Rectal smooth muscle tissue (tissue), 1 donor: ENCODE measurements around the gene IFNGR2.
"Not testable (repeated sequence)": the region's sequence is repeated elsewhere in the genome, so short reads cannot be mapped to it uniquely, and the experiment has no call there.

ENCODE experiments used
- H3K27ac ChIP-seq: one replicate; pipeline ENCODE4 v1.7.0; 2013; ENCODE audit warnings: low read depth, low read length, inconsistent platforms
- H3K27me3 ChIP-seq: one replicate; pipeline ENCODE4 v1.7.0; 2013; ENCODE audit warnings: low read length; ENCODE audit not compliant: control insufficient read depth, insufficient read depth
- H3K36me3 ChIP-seq: one replicate; pipeline ENCODE4 v1.7.0; 2013; ENCODE audit warnings: low read length; ENCODE audit not compliant: control insufficient read depth, insufficient read depth
- H3K4me1 ChIP-seq: one replicate; pipeline ENCODE4 v1.7.0; 2013; ENCODE audit warnings: low read length; ENCODE audit not compliant: control insufficient read depth, insufficient read depth
- H3K4me3 ChIP-seq: one replicate; pipeline ENCODE4 v1.7.0; 2013; ENCODE audit warnings: low read length
- H3K9ac ChIP-seq: one replicate; pipeline ENCODE4 v1.7.0; 2013; ENCODE audit warnings: low read length

IFNGR2 gene

DNA sequence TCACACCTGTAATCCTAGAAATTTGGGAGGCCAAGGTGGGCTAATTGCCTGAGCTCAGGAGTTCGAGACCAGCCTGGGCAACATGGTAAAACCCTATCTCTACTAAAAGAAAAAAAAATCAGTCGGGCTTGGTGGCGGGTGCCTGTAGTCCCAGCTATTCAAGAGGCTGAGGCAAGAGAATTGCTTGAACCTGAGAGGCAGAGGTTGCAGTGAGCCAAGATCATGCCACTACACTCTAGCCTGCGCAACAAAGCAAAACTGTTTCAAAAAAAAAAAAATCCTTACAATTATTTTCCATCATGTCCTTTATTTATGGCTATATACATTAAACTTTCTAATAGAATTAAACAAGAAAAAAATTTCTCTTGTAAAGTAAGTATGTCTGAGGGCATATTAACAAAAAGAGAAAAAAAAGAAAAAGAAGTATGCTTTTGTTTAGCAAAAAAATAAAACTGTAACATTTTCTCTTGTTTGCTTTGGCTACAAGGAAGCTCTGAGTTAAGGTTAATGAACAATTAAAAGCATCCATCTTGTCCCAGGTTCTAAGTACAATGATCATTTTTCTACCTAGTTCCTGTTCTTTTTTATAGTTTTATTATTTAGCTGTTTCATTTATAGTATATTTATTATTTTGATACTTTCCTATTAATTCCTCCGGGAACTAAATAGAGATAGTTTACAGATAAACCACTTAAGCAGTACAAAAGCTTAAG lies 58.5 kb downstream of the IFNGR2 start:
- Histone ChIP-seq H3K27me3 (no peaks in the 10 kb centered on the region), H3K9ac (no peak overlapping the region), H3K36me3 (peaks cover 6% of the 10 kb centered on the region), H3K4me1 (no peaks in the 10 kb centered on the region), H3K4me3 (no peak overlapping the region), H3K27ac (no peak overlapping the region)

DNA sequence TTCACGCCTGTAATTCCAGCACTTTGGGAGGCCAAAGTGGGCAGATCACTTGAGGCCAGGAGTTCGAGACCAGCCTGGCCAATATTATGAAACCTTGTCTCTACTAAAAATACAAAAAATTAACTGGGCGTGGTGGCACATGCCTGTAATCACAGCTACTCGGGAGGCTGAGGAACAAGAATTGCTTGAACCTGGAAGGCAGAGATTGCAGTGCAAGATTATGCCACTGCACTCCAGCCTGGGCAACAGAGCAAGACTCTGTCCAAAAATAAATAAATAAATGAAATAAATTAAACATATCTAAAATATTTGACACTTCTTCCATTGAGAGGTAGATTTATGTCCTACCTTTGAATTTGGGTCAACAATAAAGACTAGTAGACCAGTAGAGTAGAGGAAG lies 66.0 kb downstream of the IFNGR2 start:
- H3K27me3 ChIP-seq, H3K36me3 ChIP-seq, H3K27ac ChIP-seq, H3K4me1 ChIP-seq, H3K4me3 ChIP-seq, H3K9ac ChIP-seq: not testable (repeated sequence)

DNA sequence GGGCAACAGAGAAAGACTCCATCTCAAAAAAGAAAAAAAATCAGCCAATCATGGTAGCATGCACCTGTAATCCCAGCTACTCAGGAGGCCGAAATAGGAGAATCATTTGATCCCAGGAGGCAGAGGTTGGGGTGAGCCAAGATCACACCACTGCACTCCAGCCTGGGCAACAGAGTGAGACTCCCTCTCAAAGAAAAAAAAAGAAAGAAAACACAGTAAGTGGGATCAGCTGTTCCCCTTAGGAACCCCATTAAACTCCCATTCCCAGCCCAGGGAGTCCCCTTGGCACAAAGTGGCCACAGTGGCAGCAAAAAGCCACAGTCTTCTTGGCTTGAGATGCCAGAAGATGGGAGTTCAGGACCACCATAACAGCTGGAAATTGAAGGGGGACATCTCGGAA lies 67.5 kb downstream of the IFNGR2 start:
- H3K27ac ChIP-seq, result no peak overlapping the region
- H3K36me3 ChIP-seq, result no peaks in the 10 kb centered on the region
- H3K4me1 ChIP-seq, result no peaks in the 10 kb centered on the region
- H3K9ac ChIP-seq, result no peak overlapping the region
- H3K4me3 ChIP-seq, result no peak overlapping the region
- no peaks in the 10 kb centered on the region for H3K27me3 ChIP-seq

DNA sequence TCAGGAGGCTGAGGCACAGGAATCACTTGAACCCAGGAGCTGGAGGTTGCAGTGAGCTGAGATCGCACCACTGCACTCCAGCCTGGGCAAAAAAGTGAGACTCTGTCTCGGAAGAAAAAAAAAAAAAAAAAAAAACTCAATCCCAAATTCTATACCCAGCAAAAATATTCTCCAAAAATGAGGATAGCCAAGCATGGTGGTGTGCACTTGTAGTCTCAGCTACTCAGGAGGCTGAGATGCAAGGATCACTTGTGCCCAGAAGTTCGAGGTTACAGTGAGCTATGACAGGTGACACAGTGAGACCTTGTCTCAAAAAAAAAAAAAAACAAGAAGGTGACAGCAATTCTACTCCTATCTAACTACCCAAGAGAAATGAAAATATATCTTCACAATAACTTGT lies 70.1 kb downstream of the IFNGR2 start:
- H3K36me3 ChIP-seq, result no peaks in the 10 kb centered on the region
- peaks cover 3% of the 10 kb centered on the region for H3K4me1 ChIP-seq
- no peak overlapping the region for H3K27ac ChIP-seq
- no peaks in the 10 kb centered on the region for H3K27me3 ChIP-seq
- H3K4me3 ChIP-seq, result no peak overlapping the region
- H3K9ac ChIP-seq, result no peak overlapping the region

DNA sequence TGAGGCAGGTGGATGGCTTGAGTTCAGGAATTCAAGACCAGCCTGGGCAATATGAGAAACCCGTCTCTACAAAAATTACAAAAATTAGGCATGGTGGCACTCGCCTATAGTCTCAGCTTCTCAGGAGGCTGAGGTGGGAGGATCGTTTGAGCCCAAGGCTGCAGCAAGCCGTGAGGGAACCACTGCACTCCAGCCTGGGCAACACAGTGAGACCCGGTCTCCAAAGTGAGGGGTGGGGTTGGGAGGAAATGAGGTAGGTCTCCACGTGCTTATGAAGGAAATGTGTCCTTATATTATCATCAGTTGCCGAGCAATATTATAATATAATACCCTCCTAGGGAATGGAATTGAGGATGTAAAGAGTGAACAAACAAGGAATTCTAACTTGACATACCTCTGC lies 73.9 kb downstream of the IFNGR2 start:
- H3K36me3 ChIP-seq, result no peaks in the 10 kb centered on the region
- H3K4me1 ChIP-seq, result peaks cover 5% of the 10 kb centered on the region
- no peak overlapping the region for H3K4me3 ChIP-seq
- H3K27me3 ChIP-seq, result no peaks in the 10 kb centered on the region
- no peak overlapping the region for H3K27ac ChIP-seq
- H3K9ac ChIP-seq, result no peak overlapping the region

DNA sequence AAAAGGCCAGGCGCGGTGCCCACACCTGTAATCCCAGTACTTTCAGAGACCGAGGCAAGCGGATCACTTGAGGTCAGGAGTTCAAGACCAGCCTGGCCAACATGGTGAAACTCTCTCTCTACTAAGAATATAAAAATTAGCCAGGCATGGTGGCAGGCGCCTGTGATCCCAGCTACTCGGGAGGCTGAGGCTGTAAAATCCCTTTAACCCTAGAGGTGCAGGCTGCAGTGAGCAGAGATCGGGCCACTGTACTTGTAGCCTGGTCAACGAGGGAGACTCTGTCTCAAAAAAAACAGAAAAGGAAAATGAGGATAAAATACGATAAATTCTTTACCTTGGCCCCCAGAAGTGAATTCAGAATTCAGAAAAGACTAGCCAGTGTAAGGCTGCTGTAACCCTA lies 75.0 kb downstream of the IFNGR2 start:
- no peak overlapping the region for H3K9ac ChIP-seq
- peaks cover 5% of the 10 kb centered on the region for H3K4me1 ChIP-seq
- no peaks in the 10 kb centered on the region for H3K36me3 ChIP-seq
- peak overlapping the region; percentile 89 for H3K4me3 ChIP-seq
- no peaks in the 10 kb centered on the region for H3K27me3 ChIP-seq
- peak overlapping the region; percentile 90 for H3K27ac ChIP-seq

DNA sequence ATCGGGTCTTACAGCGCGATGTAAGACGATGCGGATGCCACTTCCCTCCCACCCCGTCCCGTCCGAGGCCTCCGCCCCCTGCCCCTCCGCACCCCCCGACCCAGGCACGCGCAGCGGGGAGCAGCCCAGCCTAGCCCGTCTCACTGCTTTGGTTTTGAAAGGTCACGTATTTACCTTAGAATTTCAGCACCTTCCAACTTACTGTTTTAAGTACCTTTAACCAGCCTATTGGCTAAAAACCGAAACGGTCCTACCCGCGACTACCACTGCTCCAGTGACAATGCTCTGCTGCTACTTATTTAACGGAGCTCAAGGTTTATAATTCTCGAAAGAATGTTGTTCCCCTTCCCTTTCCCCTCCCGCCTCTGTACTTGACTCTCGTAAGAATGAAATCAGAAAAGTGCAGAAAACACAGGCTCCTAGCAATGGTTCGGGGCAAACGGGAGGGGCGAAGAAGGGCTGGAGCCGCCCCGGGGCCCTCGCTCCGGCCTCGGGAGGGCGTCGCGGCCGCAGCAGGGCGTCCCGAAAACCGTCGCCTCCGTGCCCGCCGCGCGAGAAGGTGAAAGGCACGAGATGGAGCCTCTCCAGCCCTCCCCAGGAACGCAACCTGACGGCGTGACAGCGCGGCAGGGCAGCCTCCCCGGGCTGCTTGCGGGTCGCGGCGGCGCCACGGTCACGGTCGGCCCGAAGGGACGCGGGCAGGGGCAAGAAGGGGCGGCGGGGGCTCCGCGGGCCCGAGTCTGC lies 75.9 kb downstream of the IFNGR2 start:
- H3K36me3 ChIP-seq, result no peaks in the 10 kb centered on the region
- H3K27me3 ChIP-seq, result no peaks in the 10 kb centered on the region
- peak overlapping the region; percentile 57 for H3K9ac ChIP-seq
- H3K27ac ChIP-seq, result peak overlapping the region; percentile 90
- H3K4me3 ChIP-seq, result peak overlapping the region; percentile 89
- H3K4me1 ChIP-seq, result peaks cover 5% of the 10 kb centered on the region

DNA sequence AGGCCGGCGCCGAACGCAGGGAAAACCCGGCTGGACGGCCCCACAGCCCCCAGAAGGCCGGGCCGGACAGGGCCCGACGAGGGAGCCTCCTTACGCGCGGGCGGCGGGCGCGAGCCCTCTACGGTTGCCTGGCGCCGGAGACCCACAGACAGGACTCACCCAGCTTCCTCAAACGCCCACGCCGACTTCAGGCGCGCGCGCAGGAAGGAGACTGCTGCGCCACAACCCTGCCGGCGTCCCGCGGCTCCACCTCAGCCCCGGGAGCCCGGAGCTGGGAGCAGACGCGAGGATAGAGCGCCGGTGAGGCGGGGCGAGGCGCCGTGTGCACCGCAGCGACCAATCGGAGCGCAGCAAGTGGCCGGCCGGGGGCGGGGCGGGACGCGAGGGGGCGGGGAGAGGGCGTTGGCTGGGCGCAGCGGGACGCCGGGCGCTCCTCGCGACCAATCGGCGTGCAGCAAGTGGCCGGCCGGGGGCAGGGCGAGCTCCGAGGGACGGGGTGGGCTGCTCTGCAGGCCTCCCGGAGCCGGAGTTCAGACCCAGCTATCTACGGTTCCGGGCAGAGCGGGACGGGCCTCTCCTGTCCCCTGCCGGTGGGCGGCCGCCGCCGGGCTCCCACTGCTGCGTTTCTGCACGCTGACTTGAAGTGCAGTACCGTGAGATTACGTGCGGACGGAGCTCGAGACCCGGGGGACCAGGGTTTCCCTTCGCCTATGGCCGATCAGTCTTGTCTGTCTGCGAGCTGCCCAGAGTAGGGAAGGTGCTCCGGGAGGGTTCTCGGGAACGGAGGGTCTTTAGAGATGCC lies 76.7 kb downstream of the IFNGR2 start, which contains the start of gene TMEM50B:
TMEM50B (minus strand) TSS at position 296 of the 802 bp plus-strand sequence. CDS start 11,089 bp downstream, outside the sequence.
- H3K27me3 ChIP-seq, result no peaks in the 10 kb centered on the region
- H3K27ac ChIP-seq, result peak within 1 kb of the TSS; percentile 90
- peak within 1 kb of the TSS; percentile 89 for H3K4me3 ChIP-seq
- H3K36me3 ChIP-seq, result no peaks in the 10 kb centered on the region
- peak within 1 kb of the TSS; percentile 57 for H3K9ac ChIP-seq
- H3K4me1 ChIP-seq, result peaks cover 5% of the 10 kb centered on the region

DNA sequence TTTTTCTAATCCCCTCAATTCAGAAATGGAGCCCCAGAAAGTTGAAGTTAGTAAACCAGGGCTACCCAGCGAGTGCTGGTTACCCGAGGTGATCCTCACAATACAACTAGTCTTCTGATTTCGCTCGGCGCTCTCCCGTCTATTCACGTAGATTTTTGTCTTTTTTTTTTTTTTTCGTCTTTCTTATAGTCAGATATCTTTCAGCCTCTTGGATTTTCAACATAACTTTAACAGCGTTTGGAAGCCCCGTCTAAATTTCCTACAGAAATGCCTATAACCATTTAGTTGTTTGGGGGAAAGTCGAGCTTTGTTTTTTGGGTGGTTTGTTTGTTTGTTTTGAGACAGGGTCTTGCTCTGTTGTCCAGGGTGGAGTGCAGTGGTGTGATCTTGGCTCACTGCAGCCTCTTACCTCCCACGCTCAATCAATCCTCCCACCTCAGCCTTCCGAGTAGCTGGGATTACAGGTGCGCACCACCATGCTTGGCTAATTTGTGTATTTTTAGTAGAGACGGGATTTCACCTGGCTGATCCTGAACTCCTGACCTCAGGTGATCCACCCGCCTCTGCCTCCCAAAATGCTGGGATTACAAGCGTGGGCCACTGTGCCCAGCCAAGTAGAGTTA lies 77.4 kb downstream of the IFNGR2 start:
- H3K27me3 ChIP-seq, result no peaks in the 10 kb centered on the region
- H3K36me3 ChIP-seq, result no peaks in the 10 kb centered on the region
- peak overlapping the region; percentile 77 for H3K4me3 ChIP-seq
- H3K9ac ChIP-seq, result peak overlapping the region; percentile 50
- peaks cover 5% of the 10 kb centered on the region for H3K4me1 ChIP-seq
- peak overlapping the region; percentile 88 for H3K27ac ChIP-seq

DNA sequence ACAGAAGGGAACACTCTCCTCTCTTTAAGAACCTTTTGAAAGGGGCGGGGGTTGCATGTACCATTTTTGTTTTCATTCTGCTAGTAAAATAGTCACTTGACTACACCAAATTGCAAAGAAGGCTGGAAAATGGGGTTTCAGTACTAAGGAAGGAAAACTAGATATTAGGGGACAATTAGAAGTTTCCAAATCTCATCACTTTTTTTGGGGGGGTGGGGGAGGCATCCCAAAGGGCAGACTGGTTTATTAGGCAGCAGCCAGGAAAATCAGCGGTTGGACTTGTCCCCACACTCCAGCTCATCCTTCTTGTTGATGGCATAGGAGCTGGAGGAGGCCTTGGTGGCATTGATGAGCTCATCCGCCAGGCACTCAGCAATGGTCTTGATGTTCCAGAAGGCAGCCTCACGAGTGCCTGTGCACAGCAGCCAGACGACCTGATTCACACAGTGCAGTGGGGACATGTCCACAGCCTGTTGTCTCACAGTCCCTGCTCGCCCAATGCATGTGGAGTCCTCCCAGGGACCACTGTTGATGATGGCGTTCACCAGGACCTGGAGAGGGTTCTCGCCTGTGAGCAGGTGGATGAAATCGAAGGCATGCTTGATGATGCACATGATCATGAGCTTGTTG lies 78.2 kb downstream of the IFNGR2 start:
- H3K27me3 ChIP-seq, result no peaks in the 10 kb centered on the region
- no peak overlapping the region for H3K4me3 ChIP-seq
- peaks cover 5% of the 10 kb centered on the region for H3K4me1 ChIP-seq

More for the DNA sequence above, 78.2 kb downstream of the IFNGR2 start:
- Histone ChIP-seq H3K36me3 (no peaks in the 10 kb centered on the region), H3K9ac (no peak overlapping the region), H3K27ac (no peak overlapping the region)
